ENCODE measurements around the gene HNRNPDL.
"Not testable (repeated sequence)": the region's sequence is repeated elsewhere in the genome, so short reads cannot be mapped to it uniquely, and the experiment has no call there.

DNA sequence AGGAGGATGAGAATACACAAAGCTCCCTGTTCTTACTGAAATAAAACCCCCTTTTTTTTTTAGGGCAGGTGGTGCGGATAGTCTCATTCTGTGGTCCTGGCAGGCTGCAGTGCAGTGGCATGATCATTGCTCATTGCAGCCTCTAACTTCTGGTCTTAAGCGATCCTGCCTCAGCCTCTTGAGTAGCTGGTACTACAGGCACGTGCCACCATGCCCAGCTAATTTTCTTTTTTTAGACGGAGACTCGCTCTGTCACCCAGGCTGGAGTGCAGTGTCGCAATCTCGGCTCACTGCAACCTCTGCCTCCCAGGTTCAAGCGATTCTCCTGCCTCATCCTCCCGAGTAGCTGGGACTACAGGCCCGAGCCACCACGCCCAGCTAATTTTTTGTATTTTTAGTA lies 15.2 kb downstream of the HNRNPDL start:
- TF ChIP-seq, protein P1, sequence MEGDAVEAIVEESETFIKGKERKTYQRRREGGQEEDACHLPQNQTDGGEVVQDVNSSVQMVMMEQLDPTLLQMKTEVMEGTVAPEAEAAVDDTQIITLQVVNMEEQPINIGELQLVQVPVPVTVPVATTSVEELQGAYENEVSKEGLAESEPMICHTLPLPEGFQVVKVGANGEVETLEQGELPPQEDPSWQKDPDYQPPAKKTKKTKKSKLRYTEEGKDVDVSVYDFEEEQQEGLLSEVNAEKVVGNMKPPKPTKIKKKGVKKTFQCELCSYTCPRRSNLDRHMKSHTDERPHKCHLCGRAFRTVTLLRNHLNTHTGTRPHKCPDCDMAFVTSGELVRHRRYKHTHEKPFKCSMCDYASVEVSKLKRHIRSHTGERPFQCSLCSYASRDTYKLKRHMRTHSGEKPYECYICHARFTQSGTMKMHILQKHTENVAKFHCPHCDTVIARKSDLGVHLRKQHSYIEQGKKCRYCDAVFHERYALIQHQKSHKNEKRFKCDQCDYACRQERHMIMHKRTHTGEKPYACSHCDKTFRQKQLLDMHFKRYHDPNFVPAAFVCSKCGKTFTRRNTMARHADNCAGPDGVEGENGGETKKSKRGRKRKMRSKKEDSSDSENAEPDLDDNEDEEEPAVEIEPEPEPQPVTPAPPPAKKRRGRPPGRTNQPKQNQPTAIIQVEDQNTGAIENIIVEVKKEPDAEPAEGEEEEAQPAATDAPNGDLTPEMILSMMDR (IDR thresholded peaks at IDR 0.05) = not testable (repeated sequence)
- TF ChIP-seq, protein P2, sequence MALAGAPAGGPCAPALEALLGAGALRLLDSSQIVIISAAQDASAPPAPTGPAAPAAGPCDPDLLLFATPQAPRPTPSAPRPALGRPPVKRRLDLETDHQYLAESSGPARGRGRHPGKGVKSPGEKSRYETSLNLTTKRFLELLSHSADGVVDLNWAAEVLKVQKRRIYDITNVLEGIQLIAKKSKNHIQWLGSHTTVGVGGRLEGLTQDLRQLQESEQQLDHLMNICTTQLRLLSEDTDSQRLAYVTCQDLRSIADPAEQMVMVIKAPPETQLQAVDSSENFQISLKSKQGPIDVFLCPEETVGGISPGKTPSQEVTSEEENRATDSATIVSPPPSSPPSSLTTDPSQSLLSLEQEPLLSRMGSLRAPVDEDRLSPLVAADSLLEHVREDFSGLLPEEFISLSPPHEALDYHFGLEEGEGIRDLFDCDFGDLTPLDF (CRISPR knock-in tag; IDR thresholded peaks at IDR 0.05) = not testable (repeated sequence)
- TF ChIP-seq FOXP1 (CRISPR knock-in tag; IDR thresholded peaks at IDR 0.05; ENCODE audit: borderline replicate concordance); SP1 (CRISPR knock-in tag; conservative IDR thresholded peaks at IDR 0.05); HMGA2 (CRISPR knock-in tag; IDR thresholded peaks at IDR 0.05); ZNF232 (CRISPR knock-in tag; IDR thresholded peaks at IDR 0.05); TEAD1 (CRISPR knock-in tag; IDR thresholded peaks at IDR 0.05); CREM (CRISPR knock-in tag; IDR thresholded peaks at IDR 0.05); MYBL2 (CRISPR knock-in tag; IDR thresholded peaks at IDR 0.05); TP53 (CRISPR knock-in tag; IDR thresholded peaks at IDR 0.05); NR1H2 (CRISPR knock-in tag; IDR thresholded peaks at IDR 0.05): not testable (repeated sequence)
- TF ChIP-seq, protein P3, sequence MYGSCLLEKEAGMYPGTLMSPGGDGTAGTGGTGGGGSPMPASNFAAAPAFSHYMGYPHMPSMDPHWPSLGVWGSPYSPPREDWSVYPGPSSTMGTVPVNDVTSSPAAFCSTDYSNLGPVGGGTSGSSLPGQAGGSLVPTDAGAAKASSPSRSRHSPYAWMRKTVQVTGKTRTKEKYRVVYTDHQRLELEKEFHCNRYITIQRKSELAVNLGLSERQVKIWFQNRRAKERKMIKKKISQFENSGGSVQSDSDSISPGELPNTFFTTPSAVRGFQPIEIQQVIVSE (CRISPR knock-in tag; IDR thresholded peaks at IDR 0.05; ENCODE audit: borderline replicate concordance) = not testable (repeated sequence)

Measured in WTC11 (cell line).